Ovary (tissue), 3 donors: Measurements from ENCODE around the gene GATAD2A.

Experiments
- POLR2A ChIP-seq: fragments of 450-650 bp; IDR thresholded peaks from one replicate; pipeline ENCODE4 v1.6.1; 2017; ENCODE audit warnings: antibody characterized with exemption, mild to moderate bottlenecking, moderate library complexity
- TF ChIP-seq, protein P1 (sequence below), 3 donors: fragments of 450-650 bp in 2 of 3; fragments of 200-600 bp in 1 of 3; IDR thresholded peaks; one replicate each; pipeline versions ENCODE4 v1.5.1 to v1.8.0; 2016 to 2022; ENCODE audit warnings: antibody characterized with exemption in 3 of 3, mild to moderate bottlenecking in 1 of 3
- donor health status: DM: no; HTN: no; CAD: no.

DNA sequence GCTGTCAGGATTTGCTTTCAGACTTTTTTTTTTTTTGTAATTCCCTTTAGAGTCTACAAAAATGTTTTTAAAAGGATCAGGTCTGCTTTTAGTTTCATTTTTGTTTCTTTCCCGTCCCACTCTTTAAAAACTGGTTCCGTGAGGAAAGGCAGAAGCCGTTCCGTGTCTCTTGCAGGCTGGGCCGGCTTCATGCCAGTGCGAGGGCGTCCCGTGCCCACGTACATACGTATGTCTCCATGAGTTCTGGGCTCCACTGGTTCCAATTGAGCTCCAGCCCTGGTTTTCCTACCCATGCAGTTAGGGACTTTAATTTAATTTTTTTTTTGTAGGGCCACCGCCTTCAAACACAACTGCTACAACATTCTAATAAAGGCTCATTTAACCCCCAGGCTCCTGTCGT is 101.1 kb downstream of the GATAD2A start:
- TF ChIP-seq POLR2A: no peak
- TF ChIP-seq, protein P1, sequence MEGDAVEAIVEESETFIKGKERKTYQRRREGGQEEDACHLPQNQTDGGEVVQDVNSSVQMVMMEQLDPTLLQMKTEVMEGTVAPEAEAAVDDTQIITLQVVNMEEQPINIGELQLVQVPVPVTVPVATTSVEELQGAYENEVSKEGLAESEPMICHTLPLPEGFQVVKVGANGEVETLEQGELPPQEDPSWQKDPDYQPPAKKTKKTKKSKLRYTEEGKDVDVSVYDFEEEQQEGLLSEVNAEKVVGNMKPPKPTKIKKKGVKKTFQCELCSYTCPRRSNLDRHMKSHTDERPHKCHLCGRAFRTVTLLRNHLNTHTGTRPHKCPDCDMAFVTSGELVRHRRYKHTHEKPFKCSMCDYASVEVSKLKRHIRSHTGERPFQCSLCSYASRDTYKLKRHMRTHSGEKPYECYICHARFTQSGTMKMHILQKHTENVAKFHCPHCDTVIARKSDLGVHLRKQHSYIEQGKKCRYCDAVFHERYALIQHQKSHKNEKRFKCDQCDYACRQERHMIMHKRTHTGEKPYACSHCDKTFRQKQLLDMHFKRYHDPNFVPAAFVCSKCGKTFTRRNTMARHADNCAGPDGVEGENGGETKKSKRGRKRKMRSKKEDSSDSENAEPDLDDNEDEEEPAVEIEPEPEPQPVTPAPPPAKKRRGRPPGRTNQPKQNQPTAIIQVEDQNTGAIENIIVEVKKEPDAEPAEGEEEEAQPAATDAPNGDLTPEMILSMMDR (IDR thresholded peaks at IDR 0.05): no peak
